ENCODE results near the gene GRM8.

GRM8 gene

GRCh38 chr7:126953461-126953860 lies 299.3 kb downstream of the GRM8 start:
- Histone ChIP-seq H3K4me3 (ENCODE audit: low read depth, low read length) (no peak overlapping the region), H3K4me1 (no peaks in the 10 kb centered on the region), H3K36me3 (no peaks in the 10 kb centered on the region), H3K9me3 (no peaks in the 10 kb centered on the region), H3K27me3 (no peaks in the 10 kb centered on the region)
- no peak for TF ChIP-seq CTCF (IDR thresholded peaks at IDR 0.05; ENCODE audit: low read depth, low read length)
- no peak for DNase-seq

- no peaks in the 10 kb centered on the region for H3K4me1 ChIP-seq
- no peaks in the 10 kb centered on the region for H3K9me3 ChIP-seq
- no peaks in the 10 kb centered on the region for H3K27me3 ChIP-seq
- no peaks in the 10 kb centered on the region for H3K36me3 ChIP-seq
- H3K4me3 ChIP-seq (ENCODE audit: low read depth, low read length), result no peak overlapping the region
- TF ChIP-seq CTCF (IDR thresholded peaks at IDR 0.05; ENCODE audit: low read depth, low read length), result no peak
- no peak for DNase-seq
These were observed 304.1 kb downstream of the GRM8 start for GRCh38 chr7:126948664-126949063.

- TF ChIP-seq CTCF (IDR thresholded peaks at IDR 0.05; ENCODE audit: low read depth, low read length), result no peak
- no peaks in the 10 kb centered on the region for H3K4me1 ChIP-seq
- no peaks in the 10 kb centered on the region for H3K9me3 ChIP-seq
- H3K27me3 ChIP-seq, result no peaks in the 10 kb centered on the region
- DNase-seq, result no peak
- H3K4me3 ChIP-seq (ENCODE audit: low read depth, low read length), result no peak overlapping the region
- no peaks in the 10 kb centered on the region for H3K36me3 ChIP-seq
These were observed 311.9 kb downstream of the GRM8 start for GRCh38 chr7:126940723-126941307.

GRCh38 chr7:126937171-126937570 lies 315.6 kb downstream of the GRM8 start:
- DNase-seq, result no peak
- Histone ChIP-seq H3K36me3 (no peaks in the 10 kb centered on the region), H3K4me3 (ENCODE audit: low read depth, low read length) (no peak overlapping the region), H3K9me3 (no peaks in the 10 kb centered on the region), H3K27me3 (no peaks in the 10 kb centered on the region), H3K4me1 (no peaks in the 10 kb centered on the region)
- no peak for TF ChIP-seq CTCF (IDR thresholded peaks at IDR 0.05; ENCODE audit: low read depth, low read length)

- H3K27me3 ChIP-seq, result no peaks in the 10 kb centered on the region
- H3K4me3 ChIP-seq (ENCODE audit: low read depth, low read length), result no peak overlapping the region
- DNase-seq, result no peak
These were observed 321.2 kb downstream of the GRM8 start for GRCh38 chr7:126931581-126931980.

More at GRCh38 chr7:126931581-126931980, 321.2 kb downstream of the GRM8 start:
- no peaks in the 10 kb centered on the region for H3K4me1 ChIP-seq
- H3K9me3 ChIP-seq, result no peaks in the 10 kb centered on the region
- H3K36me3 ChIP-seq, result no peaks in the 10 kb centered on the region
- TF ChIP-seq CTCF (IDR thresholded peaks at IDR 0.05; ENCODE audit: low read depth, low read length), result no peak

All from BE2C (cell line).